SK-N-SH (cell line): ENCODE data around the gene MED22.

Experiments used
- CHD2 ChIP-seq: fragments of 150-350 bp; IDR thresholded peaks from 2 replicates; pipeline ENCODE4 v1.6.1; 2018; ENCODE audit warnings: low read length; ENCODE audit not compliant: partially characterized antibody
- EZH2phosphoT487 ChIP-seq: fragments of 200-600 bp; sonication (generic); IDR thresholded peaks from 2 replicates; pipeline ENCODE4 v1.6.1; 2017; ENCODE audit warnings: low read depth, mixed run types, mild to moderate bottlenecking, antibody characterized with exemption, moderate library complexity, borderline replicate concordance
- GABPA ChIP-seq: IDR thresholded peaks from 2 replicates; pipeline ENCODE4 v1.4.0; 2012; ENCODE audit warnings: low read depth, mild to moderate bottlenecking
- JUND ChIP-seq: IDR thresholded peaks from 2 replicates; pipeline ENCODE4 v1.4.0; 2012
- TAF1 ChIP-seq: IDR thresholded peaks from 2 replicates; pipeline ENCODE4 v1.6.1; 2012; ENCODE audit warnings: low read depth, mild to moderate bottlenecking, low read length, moderate library complexity, borderline replicate concordance
- TCF12 ChIP-seq: IDR thresholded peaks from 2 replicates; pipeline ENCODE4 v1.4.0; 2012
- TF ChIP-seq, protein P1 (sequence below): fragments of 200-600 bp; sonication (generic); IDR thresholded peaks from 2 replicates; pipeline ENCODE4 v1.6.1; 2017; ENCODE audit warnings: antibody characterized with exemption, mild to moderate bottlenecking, moderate library complexity

DNA sequence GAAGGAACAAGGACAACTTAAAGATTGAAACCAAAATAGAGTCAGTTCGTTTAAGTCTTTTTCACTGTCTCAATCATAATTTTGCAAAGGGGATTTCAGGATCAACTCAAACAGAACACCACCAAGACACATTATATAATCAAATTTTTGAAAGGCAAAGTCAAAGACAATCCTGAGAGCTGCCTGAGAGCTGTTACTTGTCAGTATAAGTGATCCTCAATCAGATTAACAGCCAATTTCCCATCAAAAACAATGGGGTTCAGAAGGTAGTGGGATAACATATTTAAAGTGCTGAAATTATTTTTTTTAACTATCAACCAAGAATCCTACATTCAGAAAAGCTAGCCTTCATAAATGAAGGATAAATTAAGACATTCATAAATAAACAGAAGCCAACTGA is 53.7 kb downstream of the MED22 start:
- TF ChIP-seq TCF12 = no peak
- TF ChIP-seq TAF1 = no peak
- TF ChIP-seq, protein P1, sequence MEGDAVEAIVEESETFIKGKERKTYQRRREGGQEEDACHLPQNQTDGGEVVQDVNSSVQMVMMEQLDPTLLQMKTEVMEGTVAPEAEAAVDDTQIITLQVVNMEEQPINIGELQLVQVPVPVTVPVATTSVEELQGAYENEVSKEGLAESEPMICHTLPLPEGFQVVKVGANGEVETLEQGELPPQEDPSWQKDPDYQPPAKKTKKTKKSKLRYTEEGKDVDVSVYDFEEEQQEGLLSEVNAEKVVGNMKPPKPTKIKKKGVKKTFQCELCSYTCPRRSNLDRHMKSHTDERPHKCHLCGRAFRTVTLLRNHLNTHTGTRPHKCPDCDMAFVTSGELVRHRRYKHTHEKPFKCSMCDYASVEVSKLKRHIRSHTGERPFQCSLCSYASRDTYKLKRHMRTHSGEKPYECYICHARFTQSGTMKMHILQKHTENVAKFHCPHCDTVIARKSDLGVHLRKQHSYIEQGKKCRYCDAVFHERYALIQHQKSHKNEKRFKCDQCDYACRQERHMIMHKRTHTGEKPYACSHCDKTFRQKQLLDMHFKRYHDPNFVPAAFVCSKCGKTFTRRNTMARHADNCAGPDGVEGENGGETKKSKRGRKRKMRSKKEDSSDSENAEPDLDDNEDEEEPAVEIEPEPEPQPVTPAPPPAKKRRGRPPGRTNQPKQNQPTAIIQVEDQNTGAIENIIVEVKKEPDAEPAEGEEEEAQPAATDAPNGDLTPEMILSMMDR = no peak
- no peak for TF ChIP-seq EZH2phosphoT487
- no peak for TF ChIP-seq JUND
- TF ChIP-seq GABPA = no peak
- TF ChIP-seq CHD2 = no peak
